GM12891 (cell line): ENCODE results near the gene REPIN1.

Source experiments
- POLR2A ChIP-seq: IDR thresholded peaks from 2 replicates; pipeline ENCODE4 v1.6.1; 2011; ENCODE audit warnings: low read depth, low read length, control low read depth
- POLR2AphosphoS5 ChIP-seq: IDR thresholded peaks from 2 replicates; pipeline ENCODE4 v1.6.1; 2011; ENCODE audit warnings: low read depth, low read length, control low read depth

DNA sequence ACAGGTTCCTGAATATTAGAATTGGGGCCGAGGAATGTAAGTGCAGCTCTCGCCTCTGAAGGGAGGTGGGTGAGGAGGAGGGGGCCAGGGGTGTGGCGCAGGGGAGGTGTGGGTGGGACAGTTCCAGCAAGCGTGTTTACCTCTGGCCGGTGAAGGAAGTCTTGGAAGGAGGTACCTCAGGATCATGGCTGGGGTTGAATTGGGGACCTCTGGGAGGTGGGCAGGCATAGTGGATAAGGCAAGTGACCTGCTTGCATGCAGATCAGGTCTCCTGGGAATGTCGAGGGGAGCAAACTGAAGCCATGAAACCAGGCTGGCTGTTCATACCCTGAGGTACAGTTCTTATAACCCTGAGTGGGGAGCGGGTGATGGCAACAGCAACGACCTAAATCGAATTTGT, 12.5 kb downstream of the REPIN1 start:
- TF ChIP-seq POLR2A: no peak
- no peak for TF ChIP-seq POLR2AphosphoS5
